Endothelial cell of umbilical vein (primary cell): ENCODE measurements around the gene ROPN1B.

ENCODE experiments used
- CTCF ChIP-seq, 2 donors: IDR thresholded peaks; 1 replicate in 1 of 2; 2 replicates in 1 of 2; pipeline ENCODE4 v1.5.1; 2011; ENCODE audit warnings: low read length in 2 of 2, mild to moderate bottlenecking in 2 of 2, moderate library complexity in 2 of 2, control low read depth in 1 of 2, inconsistent platforms in 1 of 2, low read depth in 1 of 2; ENCODE audit not compliant: insufficient read depth in 1 of 2; ENCODE audit errors: extremely low read depth in 1 of 2
- POLR2AphosphoS5 ChIP-seq: IDR thresholded peaks from 2 replicates; pipeline ENCODE4 v1.6.1; 2012; ENCODE audit warnings: low read depth, mild to moderate bottlenecking, control low read depth, low read length, moderate library complexity; ENCODE audit not compliant: insufficient read depth
- TF ChIP-seq, protein P1 (sequence below): IDR thresholded peaks from 2 replicates; pipeline ENCODE4 v1.6.1; 2011; ENCODE audit not compliant: insufficient read depth, insufficient read length

GRCh38 chr3:126024049-126024854, 55.3 kb downstream of the ROPN1B start:
- no peak for TF ChIP-seq CTCF (IDR thresholded peaks at IDR 0.05; ENCODE audit: extremely low read depth in 1 of 2, insufficient read depth in 1 of 2, low read depth in 1 of 2, low read length in 2 of 2)
- TF ChIP-seq, protein P1, sequence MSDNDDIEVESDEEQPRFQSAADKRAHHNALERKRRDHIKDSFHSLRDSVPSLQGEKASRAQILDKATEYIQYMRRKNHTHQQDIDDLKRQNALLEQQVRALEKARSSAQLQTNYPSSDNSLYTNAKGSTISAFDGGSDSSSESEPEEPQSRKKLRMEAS: no peak
- no peak for TF ChIP-seq POLR2AphosphoS5
